ENCODE measurements around the gene TCF3. TPM values are rescaled to one million over a fixed set of nuclear protein-coding genes. Genes with fewer than 3 reads are reported as not detected.

TCF3 gene
- total RNA-seq, 1 experiment from 2014 or later, result 62.7 TPM

DNA sequence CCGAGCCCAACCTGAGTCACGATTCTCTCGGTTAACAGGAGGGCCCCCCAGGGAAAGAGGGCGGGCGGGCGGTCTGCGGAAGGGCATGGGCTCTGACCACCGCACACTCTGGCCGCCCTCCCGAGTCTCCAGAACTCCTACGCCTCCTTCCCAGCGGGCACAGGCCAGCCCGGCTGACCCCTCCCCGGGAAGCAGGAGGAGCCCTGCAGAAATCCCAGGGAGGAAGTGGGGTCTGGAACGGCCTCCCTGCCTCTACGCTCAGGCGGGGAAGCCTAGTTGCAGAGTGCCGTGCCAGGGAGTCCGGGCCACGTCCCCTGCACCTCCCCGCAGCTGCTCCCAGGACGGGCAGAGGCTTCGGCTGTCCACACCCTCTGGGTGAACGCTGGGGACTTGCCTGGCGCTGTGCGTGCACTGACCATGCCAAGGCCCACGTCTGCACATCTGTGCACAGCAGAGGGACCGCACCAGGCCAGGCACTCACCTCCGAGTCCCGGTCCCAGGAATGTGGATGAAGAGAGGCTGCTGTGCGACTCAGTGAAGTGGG is 20.8 kb downstream of the TCF3 start:
- no peak for DNase-seq (ENCODE audit: low read depth)

DNA sequence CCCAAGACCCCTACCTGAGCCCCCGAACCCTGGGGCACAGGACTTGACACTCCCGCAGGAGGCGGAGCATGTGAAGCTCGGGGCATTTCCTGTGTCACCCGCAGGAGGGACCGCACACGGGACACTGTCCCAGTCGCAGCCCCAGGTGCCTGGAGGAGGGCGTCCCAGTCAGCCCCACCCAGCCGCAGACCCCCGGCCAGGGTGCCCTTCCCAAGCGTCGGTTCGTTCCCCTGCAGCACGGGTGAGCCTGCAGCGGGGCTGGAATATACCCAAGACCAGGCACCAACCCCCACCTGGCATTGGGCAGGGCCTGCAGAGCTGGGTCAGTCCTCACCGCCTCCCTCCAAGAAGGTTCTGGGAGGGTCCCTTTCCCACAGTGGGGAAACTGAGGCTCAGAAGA is 21.6 kb downstream of the TCF3 start:
- DNase-seq (ENCODE audit: low read depth), result no peak

DNA sequence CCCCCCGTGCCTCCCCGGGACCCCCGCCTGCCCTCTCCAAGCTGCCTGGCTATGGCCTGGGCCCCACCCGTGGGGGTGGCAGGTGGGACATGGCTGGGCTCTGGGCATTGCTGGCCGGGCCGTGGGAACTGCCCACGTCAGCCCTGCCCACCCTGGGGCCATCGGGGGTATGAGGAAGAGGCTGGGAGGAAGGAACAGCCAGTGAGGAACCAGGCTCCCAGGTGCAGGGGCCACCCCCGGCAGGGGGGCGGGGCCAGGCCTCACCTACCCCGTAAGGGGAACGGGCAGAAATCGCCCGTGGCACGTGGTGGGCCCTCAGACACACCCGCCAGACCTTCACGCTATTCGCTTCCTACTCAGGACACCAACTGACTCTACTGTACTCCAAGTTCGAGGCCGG is 22.4 kb downstream of the TCF3 start:
- DNase-seq (ENCODE audit: low read depth), result no peak

DNA sequence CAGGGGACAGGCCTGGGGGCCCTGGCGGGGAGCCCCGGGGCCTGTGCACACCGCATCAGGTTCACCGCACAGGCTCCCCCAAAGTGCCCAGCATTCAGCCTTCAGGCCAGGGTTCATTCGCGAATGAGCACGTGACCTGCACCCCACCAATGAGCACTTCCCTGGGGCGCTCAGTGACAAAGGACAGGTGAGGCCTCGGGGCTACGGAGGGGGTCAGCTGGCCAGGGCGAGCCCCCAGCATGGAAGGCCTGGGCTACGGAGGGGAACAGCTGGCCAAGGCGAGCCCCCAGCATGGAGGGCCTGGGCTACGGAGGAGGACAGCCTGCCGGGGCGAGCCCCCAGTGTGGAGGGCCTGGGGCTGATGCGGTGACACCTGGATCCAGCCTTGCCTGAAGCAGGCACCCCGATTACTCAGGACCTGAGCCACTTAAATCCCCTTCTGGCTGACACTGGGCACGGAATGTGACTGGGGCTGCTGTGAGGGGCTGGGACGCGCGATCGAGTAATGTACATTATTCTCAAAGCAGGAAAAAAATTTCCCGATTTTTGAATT is 23.1 kb downstream of the TCF3 start:
- DNase-seq (ENCODE audit: low read depth), result no peak

DNA sequence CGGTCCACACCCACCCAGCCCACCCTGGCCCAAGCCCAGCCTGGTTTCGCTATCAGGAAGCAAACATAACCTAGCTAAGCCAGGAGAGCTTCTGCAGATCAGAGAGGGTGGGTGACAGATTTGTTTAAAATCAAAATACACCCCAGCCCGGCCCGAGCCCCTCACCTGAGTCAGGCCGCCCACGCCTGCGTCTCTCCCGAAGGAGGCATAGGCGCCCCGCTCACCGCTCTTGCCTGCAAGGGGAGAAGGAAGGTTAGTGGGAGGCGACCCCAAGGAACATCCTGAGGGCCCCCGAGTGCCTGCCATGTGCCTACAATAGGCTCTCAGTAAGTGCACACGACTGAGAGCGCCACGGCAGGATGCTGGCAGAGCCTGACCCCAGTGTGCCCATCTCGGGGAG is 25.2 kb downstream of the TCF3 start:
- DNase-seq (ENCODE audit: low read depth), result no peak

DNA sequence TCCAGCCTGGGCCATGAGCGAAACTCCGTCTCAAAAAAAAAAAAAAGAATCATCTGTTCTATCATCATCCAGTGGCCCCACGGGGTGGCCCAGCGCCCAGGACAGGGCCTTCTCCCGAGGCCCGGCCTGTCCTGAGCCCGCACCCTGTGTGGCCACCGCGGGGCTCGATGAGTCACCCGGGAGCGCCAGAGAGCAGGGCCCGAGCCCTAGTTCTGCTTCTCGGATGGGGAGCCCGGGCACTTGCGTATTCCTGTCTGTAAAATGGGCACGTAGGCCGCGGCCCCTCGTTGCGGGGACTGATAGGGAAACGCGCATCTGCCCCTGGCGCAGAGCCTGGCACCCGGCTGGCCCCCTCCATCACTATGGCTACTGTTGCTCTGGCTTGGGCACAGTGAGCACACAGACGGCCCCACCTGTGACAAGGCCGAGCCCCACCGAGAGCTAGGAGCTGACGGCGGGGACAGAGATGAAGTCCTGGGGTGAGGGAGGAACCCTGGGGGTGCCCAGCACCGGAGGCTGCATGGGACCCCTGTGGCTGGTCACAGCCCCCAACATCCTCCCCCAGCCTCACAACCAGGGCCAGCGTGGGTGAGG is 25.9 kb downstream of the TCF3 start:
- DNase-seq (ENCODE audit: low read depth), result no peak

DNA sequence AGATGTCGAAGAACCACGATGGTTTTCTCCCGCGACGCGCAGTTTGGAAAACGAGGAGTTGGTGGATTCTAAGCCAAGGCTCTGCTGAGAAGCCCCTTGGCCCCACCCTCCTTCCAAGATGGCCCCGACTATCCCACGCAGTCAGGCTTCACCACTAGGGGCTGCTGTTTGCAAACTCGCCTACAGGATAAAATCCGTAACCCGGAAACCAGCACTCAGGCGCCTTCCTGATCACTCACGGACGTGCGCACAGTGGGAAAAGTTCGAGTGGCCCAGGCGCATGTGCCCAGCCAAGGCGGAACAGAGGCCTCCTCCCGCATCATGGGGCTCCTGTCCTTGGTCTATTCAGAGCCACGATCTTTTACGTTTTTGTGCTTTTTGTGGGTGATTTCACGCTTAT is 28.0 kb downstream of the TCF3 start:
- DNase-seq (ENCODE audit: low read depth), result peak; percentile 28

DNA sequence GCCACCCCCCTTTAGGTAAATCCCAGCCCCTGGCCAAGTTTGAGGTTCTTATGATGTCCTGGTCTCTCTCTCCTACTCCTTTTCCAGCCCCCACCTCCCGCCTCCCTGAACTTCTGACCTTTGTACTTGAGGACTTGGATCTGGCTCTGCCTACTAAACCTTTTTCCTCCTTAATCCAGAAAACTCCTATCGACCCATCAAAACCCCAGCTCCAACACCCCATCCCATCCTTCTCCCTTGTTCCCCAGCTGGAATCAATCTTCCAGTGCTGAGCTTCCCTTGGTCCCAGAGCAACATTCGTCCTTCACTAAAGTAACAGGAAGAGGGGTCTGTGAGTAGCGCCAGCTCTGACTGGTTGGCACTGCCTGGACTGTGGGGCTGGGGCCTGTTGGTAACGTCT is 29.9 kb downstream of the TCF3 start:
- DNase-seq (ENCODE audit: low read depth), result no peak

DNA sequence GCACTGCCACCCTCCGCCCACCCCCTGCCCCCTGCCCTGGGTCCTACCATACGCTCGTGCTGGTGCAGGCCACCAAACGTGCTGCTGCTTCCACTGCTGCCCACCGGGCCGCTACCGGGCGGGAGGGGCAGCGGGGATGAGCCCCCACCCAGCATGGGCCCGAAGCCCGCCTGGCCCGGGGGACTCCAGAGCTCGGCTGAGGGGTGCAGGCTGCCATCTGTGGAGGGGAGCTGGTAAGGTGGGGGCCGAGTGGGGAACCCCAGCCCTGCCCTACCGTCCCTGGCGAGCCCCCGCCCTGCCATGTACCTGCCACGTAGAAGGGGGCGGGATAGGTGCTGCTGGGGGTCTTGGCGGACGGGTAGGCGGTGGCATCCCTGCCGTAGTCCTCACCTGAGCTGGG is 30.4 kb downstream of the TCF3 start:
- no peak for DNase-seq (ENCODE audit: low read depth)

DNA sequence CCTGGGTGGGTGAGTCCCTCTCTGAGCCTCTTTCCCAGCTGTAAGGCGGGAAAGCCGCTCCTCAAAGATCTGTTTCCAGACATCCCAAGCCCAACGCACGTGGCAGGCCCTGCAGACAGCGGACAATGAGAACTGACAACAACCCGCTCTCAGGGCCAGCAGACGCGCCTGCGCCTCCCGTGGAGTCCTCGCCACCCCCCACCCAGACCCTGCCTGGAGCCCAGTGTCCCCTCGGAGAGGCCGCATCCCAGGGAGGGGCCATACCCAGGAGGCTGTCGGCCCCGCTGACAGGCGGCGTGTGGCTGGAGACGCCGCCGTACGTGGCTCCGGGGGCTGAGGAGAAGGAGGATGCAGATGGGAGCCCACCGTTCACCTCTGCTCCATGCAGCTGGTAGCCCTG is 30.8 kb downstream of the TCF3 start:
- DNase-seq (ENCODE audit: low read depth), result no peak

DNA sequence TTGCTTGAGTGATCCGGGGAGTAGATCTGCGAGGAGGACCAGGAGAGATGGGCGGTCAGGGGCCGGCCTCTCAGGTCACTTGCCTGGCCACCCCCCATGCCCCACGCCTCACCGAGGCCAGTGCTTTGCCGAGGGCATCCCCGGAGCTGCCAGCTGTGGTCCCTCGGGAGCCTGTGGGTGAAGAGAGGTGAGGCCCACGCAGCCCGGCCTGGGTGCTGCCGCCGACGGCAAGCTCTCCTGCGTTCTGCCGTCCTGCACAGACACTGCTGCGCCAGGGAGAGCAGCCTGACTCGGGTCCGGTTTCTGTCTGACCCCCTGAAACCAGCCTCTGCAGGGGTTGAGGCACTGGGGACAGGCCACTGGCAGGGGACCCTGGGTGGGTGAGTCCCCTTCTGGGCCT is 31.4 kb downstream of the TCF3 start:
- no peak for DNase-seq (ENCODE audit: low read depth)

DNA sequence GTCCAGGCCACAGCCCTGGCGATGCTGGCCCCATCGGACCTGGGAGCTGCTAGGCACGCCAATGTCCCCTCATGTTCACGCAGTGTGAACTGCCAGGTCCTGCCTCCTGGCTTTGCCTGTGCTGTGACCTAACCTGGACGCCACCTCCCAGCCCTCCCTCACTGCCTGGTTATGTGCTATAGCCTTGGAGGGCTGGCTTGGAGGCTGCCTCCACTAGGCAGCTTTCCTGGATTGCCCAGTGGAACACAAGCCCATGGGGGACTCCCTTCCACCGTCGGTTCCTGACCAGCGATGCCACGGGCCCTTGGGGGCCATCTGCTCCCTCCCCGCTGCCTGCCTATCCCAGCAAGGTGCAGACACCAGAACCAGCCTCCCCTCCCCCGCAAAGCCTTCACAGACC is 31.9 kb downstream of the TCF3 start:
- DNase-seq (ENCODE audit: low read depth), result no peak

DNA sequence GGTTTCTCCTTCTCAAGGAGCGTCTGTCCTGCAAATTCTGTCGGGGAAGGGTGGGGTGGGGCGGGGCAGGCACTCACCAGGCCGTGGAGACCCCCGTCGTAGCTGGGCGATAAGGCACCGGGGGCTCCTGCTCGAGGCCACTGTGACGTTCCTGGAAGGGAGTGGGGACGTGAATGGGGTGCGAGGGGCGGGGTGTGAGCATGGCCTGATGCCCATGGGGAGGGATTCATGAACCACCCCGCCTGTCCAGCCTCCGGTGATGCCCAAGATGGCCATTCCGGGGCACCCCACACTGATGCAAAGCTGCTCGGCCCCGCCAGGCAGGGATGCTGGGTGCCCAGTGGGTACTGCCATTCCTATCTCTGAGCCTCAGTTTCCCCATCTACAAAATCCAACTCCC is 32.7 kb downstream of the TCF3 start:
- DNase-seq (ENCODE audit: low read depth), result no peak

DNA sequence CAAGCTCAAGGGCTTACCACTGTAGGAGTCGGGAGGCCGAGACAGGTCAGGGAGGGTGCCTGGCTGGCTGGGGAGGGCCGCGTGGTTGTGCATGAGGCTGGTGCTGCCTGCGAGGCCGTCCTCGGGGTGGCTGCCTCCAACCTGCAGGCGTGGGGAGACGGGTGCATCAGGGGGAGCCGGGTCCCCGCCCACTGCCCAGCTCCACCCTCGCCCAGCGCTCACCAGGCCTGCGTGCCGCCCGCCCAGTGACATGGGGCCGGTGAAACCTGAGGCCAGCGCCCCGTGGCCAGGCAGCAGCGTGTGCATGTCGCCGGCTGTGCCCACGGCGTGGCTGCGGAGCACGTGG is 33.3 kb downstream of the TCF3 start:
- DNase-seq (ENCODE audit: low read depth), result no peak

DNA sequence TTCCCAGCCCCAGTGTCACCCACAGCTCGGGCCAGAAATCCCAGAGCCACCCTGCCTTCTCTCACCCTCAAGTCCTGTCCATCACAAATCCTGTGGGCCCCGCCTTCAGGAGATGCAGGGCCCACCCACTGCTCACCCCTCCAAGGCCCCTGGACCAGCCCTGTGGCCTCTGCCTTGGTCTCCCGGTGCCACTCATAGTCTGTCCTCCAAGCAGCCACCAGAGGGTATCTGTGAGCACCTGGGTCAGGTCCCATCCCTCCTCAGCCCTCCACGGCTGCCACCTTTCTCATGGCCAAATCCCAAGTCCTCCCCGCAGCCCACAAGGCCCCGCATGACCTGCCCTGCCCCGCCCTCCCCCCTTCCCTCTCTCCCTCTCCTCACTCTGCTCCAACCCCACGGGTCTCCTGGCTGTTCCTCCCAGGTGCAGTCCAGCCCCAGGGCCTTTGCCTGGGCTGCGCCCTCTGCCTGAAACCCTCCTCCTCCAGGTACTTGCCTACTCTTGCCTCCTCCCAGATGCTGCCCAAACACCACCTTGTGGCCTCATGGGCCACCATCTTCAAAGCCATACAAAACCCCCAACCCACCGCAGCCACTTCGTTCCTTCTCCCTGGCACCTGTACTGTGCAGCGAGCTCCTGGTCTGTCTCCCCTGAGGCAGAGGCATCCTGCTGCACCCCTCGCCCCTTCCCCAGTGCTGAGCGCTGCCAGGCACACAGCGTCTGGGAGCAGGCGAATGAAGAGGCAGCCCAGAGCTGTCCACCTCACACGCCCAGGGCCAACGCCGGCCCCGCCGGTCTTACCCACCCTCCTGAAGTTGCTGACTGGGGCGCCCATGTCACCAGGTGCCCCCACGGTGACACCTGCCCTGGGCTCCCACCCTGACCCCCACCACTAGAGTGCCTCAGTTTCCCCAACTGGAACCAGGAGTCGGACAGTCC is 34.0 kb downstream of the TCF3 start:
- peak; percentile 11 for DNase-seq (ENCODE audit: low read depth)

DNA sequence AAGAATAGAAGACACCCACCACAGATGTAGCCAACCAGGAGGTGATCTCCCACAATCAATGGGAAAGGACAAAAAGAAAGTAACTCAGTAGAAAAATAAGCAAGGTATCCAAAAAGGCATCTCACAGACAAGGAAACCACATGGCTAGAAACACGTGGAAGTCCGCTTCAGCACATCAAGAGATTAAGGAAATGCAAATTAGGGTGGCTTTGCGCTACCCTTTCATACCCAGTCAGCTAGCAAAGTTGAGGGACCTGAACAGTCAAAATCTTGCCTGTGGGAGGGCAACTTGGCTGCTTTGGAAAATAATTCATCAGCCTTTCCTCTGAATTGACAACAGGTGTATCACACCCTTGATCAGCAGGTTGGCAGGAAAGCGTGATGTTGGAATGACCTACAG is 35.5 kb downstream of the TCF3 start:
- DNase-seq (ENCODE audit: low read depth), result no peak

DNA sequence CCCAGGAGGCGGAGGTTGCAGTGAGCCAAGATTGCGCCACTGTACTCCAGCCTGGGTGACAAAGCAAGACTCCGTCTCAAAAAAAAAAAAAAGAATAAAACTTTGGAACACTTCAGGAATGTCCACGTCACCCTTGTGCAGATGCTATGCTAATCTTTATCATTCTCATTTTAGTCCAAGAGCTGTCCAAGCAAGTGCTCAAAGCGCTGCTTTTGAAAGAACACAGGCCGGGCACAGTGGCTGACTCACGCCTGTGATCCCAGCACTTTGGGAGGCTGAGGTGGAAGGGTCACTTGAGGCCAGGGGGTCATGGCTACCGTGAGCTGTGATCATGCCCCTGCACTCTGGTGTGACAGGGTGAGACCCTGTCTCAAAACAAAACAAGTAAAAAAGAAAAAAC is 36.0 kb downstream of the TCF3 start:
- DNase-seq (ENCODE audit: low read depth), result no peak

DNA sequence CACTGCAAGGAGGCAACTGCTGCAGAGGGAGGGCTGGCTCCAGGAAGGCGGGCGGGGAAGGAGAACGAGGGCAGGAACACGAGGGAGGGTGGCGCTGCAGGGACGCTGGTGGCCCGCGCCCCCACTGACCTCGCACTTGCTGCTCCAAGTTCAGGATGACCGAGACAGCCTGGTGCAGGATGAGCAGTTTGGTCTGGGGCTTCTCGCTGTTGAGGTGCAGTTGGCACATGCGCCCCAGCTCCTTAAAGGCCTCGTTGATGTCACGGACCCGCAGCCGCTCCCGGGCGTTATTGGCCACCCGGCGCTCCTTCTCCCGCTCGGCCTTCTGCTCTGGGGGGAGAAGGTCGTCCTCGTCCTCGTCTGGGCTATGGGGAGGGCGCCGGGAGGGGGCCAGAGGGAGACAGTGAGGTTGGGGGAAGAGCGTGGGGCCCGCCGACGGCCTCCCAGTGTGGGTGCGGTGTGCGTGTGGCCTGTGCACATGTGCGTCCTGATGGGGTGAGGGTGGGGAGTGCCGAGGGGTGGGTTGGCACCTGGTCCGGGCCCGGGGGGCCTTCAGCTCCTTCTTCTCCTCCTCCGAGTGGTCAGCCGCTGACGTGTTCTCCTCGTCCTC is 37.2 kb downstream of the TCF3 start:
- no peak for DNase-seq (ENCODE audit: low read depth)

DNA sequence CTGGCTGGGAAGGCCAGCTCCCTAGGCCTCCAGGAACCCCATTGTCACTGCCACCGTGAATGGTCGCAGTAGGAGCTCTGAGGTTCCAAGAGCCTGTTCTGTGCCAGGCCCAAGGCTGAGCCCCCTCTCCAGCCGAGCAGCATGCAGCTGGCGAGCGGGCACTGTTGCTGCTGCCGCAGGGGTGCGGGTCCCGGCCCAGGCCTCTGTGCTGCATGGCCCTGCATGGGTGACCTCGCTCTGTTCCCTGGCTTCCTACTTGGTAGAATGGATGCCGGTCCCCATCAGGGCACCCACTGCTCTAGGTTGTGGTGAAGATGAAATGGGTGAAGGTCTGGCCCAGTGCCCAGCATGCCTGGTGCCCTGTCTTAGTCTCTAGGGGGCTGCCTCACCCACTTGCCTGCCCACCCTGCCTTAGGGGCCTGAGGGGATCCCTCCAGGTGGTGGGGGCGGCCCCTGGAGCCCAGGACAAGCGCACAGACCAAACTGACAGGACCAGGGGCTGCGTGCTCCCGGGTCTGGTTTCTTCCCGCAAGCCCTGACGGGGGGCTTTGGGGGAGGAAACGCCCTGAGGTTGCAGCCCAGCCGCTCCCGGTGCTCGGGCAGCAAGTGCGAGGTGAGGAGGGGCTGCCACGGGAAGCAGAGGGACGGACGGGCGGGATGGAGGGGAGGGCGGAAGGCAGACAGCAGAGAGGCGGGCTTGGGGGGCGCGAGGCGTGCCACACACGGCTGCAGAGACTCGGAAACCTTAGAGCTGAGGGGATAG is 38.4 kb downstream of the TCF3 start:
- no peak for DNase-seq (ENCODE audit: low read depth)

DNA sequence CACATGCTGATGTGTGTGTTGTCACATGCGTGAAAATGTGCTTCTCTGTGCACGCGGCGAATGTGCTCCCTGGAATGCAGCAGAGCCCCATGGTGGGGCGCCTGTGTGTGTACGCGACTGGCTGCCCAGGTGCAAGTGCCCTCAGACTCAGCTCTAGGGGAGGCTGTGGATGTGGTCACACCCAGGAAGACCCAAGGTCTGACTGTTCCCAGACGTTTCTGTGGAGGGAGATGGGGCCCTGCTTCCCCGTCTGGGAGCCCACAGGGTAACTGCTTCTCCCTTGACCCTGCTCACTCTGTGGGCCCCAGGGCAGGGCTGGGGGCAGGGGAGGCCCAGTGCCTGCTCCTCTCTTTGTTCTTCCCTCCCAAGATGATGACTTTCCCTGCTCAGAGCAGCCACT is 39.3 kb downstream of the TCF3 start:
- DNase-seq (ENCODE audit: low read depth), result no peak

DNA sequence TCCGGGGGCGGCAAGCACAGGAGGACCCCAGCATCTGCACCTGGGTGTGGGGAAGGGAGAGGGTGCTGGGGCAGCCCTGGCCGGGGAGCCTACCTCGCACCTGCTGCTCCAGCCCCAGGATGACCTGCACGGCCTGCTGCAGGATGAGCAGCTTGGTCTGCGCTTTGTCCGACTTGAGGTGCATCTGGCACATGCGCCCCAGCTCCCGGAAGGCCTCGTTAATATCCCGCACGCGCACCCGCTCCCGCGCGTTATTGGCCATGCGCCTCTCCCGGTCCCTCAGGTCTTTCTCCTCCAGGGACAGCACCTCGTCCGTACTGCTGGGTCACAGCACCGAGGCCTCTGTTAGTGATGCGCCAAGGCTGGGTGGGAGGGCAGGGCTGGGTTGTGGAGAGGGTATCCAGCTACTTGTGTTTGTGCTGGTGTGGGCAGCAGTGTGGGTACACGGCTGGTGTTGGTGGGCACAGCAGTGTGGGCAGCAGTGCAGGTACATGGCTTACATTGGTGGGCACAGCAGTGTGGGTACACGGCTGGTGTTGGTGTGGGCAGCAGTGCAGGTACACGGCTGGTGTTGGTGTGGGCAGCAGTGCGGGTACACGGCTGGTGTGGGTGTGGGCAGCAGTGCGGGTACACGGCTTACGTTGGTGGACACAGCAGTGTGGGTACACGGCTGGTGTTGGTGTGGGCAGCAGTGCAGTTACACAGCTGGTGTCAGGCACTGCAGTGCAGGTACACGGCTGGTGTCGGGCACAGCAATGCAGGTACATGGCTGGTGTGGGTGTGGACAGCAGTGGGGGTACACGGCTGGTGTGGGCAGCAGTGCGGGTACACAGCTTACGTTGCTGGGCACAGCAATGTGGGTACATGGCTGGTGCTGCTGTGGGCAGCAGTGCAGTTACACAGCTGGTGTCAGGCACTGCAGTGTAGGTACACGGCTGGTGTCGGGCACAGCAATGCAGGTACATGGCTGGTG is 40.0 kb downstream of the TCF3 start:
- no peak for DNase-seq (ENCODE audit: low read depth)

Measured in RPMI7951 (cell line).